HG02610 (cell line): ENCODE results near the gene RECK.
A peak's percentile ranks its signal among the peaks of the same experiment; 100 is the strongest.

Experiments
- ATAC-seq: cut with Tn5 transposase; IDR thresholded peaks from one replicate; pipeline ENCODE4 v1.9.1; 2021; ENCODE audit warnings: mild to moderate bottlenecking, moderate library complexity; ENCODE audit not compliant: unreplicated experiment

Gene RECK

DNA sequence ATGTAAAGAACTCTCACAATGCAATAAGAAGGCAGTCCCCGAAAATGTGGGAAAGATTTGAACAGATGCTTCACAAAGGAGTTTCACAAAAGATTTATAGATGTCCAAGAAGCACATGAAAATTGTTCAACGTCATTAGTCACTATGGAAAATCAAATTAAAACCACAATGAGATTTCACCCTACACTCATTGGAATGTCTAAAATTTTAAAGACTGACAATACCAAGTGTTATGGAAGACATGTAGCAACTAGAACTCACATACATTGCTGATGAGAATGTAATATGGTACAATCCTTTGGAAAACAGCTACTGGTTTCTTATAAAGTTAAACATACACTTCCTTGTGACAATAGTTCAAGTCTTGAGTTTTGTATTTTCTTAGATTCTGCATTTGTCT, 11.0 kb upstream of the RECK start:
- ATAC-seq: no peak

GRCh38 chr9:36029202-36029601, 7.5 kb upstream of the RECK start:
- no peak for ATAC-seq

GRCh38 chr9:36029765-36030528, 6.8 kb upstream of the RECK start:
- ATAC-seq: no peak

DNA sequence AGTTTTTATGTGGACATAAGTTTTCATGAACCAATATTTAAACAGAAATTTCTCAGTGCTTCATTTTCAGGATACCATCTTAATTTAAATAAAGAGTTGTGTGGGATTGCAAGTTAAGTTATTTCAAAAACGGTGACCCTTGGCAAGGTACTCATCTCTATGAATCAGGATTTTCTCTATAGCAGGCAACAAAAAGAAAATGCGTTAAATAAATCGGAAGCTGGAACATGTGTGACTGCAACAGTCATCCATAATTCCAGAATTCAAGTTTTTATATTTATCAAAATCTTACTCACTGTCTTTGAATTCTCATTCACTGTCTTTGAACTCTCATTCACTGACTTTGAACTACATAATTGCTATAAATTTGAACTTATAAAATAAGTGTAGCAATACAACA, 5.8 kb upstream of the RECK start:
- ATAC-seq: no peak

GRCh38 chr9:36031774-36032555, 4.7 kb upstream of the RECK start:
- ATAC-seq: no peak

DNA sequence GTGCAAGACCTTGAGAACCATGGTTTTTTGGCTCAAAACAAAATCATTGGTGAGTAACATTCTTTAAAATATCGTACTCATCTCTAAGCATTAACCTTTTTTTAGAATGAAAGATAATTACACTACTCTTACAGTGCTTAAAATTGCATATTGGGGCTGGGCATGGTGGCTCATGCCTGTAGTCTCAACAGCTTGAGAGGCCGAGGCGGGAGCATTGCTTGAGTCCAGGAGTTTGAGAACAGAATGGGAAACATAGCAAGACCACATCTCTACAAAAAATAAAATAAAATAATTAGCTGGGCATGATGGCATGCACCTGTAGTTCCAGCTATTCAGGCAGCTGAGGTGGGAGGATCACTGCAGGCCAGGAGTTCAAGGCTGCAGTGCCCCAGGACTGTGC, 2.9 kb upstream of the RECK start:
- no peak for ATAC-seq

GRCh38 chr9:36034234-36034633, 2.5 kb upstream of the RECK start:
- no peak for ATAC-seq

DNA sequence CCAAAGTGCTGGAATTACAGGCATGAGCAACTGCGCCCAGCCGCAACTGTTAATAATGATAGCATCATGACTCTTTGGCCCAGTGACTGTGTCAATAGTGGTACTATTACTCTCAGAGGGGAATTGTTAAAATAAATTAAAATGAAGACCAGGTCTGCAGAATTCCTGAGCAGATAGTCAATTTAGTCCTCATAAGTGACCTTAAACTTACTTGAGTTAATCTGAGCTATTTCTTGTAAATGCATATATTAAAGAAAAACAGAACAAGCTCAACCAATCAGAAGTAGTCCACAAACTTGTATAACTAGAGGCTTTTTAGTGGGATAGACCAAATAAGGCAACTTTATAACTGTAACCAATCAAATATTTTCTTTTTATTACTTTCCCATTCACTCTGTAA, 1.7 kb upstream of the RECK start:
- no peak for ATAC-seq

GRCh38 chr9:36036253-36036779, 397 bp upstream of the RECK start:
- ATAC-seq: no peak

GRCh38 chr9:36037549-36038122, 923 bp downstream of the RECK start:
- no peak for ATAC-seq

DNA sequence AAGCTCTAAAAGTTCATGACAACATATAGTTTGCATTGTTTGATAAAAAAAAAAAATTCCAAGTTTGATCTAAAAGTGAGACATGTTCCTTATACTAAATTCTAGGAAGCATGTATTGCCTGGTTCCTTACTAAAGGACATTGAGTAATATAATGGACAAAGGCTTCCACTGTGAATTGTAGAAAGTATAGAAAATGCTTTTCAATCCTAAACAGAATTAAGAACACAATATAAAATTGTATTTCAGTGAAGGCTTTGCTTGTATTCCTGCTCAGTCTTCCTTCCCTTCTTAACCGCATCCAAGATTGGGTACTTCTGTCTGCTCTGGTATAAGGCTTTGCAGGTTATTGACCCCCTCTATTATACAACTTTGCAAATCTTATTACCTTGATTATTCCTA, 2.4 kb downstream of the RECK start:
- ATAC-seq: no peak

DNA sequence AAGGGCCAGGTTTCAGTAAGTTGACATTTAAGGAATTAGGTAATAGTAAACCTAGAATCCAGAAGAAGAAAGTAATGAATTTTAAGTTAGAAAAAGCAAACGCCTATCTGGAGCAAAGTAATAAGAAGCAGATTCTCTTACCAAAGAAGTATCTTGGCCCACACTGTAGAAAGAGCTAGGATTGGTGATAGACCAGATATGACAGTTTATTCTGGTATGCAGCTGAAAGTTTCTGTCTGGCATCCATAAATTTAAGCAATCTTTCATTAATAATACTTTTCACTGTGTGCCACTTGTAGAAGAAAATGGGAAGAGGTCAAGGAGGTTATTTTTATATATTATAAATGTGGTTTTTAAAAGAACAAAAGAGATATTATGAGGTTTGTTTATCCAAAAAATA, 3.0 kb downstream of the RECK start:
- no peak for ATAC-seq

GRCh38 chr9:36040271-36040925, 3.7 kb downstream of the RECK start:
- ATAC-seq: no peak

- no peak for ATAC-seq
These were observed 4.8 kb downstream of the RECK start for GRCh38 chr9:36041506-36041905.

DNA sequence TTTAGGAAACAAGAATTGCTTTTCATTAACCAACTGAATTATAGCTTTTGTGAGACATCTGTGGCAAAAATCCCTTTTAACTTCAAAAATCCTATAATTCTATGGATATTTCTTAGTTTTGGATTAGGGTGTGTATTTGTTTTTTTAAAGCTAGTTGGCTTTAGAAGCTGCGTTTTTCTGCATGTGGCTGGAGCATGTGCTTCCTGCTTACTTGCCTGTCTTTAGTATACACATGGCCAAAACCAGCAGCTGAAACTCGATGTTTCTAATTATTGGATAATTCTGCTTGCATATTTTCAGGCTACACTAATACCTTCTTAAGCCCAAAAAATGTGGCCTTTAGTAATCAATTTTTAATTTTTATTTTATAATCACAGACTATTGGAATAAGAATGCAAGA, 8.9 kb downstream of the RECK start:
- no peak for ATAC-seq

DNA sequence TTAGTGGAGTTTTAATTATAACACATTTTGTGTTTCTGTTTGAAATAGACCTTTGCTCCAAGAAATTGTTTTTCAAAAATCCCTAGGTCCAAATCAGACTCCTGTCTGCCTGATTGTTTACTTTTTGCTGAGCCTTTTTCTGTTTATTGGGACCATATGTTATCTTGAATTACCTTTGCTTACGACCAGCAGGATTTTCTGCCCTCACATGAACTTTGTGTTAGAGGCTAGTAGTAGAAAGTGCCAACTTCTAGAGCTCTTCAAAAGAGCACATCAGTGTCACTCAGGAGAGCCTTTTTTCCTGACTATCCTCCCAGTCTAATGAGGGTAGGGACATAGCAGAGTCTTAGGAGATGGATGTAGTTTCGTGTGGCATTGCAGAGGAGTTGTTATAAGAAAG, 10.2 kb downstream of the RECK start:
- ATAC-seq: no peak

DNA sequence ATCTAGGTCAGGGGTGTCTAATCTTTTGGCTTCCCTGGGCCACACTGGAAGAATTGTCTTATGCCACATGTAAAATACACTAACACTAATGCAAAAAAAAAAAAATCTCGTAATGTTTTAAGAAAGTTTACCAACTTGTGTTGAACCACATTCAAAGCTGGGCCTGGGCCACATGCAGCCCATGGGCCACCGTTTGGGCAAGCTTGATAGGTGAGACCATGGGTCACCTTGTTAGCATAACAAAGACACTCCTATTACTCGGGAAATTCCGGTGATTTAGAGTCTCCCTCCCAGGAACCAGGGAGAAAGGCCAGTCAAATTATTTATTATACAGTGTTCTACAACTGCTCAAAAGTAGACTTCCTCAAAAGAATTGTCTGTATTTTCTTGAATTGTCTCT, 12.7 kb downstream of the RECK start:
- ATAC-seq: no peak

DNA sequence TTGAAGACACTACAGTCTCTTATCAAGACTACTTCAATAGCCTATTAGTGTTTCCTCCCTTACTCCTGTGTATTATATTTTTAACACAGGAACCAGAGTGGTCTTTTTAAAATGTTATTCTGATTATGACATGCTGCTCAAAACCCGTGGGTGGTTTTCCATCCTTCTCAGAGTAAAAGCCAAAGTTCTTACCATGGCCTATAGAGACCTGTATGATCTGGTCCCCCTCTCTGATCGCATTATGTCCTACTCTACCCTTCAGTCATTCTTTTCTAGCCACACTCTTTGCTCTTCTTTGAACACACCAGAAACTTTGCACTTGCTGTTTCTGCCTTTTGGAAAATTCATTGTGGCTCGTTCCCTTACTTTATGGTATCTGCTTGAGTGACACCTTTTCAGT, 13.8 kb downstream of the RECK start:
- no peak for ATAC-seq

DNA sequence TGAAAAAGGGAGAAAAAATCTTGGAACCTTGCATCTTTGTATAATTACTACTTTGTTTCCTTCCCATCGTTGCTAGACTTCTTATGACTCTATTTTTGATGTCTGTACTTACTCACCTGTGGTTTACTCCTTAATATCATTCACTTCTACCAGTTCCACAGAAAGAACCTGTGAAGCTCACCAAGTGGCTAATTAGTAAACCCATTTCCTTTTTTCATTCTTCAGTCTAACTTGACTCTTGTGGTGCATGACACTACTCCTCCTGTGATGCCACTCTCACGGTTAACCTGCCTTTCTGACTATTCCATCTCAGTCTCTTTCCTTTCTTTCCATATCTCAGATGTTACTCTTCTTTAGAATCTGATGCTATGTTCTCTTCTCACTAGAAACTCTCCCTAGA, 14.6 kb downstream of the RECK start:
- ATAC-seq: peak; percentile 48

DNA sequence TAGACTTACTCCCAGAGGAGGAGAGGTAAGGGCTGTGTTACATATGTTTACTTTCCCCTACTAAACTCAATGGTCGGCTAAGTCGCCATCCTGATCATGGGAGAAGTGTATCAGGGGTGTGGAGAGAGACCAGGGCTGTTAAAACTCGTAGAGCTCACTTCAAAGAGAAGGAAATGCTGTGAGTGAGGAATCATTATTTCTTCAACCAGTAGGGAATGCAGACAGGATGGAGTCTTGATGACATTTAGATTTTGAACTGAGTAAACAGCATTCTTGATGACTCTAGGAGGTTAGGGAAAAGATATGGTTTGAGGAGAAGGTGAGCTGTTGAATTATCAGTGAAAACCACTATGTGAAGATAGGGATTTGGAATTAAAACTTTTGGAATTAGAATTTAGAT, 17.3 kb downstream of the RECK start:
- no peak for ATAC-seq

- no peak for ATAC-seq
These were observed 20.2 kb downstream of the RECK start for GRCh38 chr9:36056896-36057295.
